Trophoblast cell (in vitro differentiated cells and primary cell): ENCODE measurements around the gene PTPN6.
A peak's percentile ranks its signal among the peaks of the same experiment; 100 is the strongest.

ENCODE experiments used
- DNase-seq, 2 donors: peaks; one replicate each; pipeline ENCODE4 v3.0.0-alpha.2; 2016
- H2AFZ ChIP-seq: 2 replicates; pipeline ENCODE4 v1.6.1; 2013; ENCODE audit warnings: low read length, moderate library complexity, mild to moderate bottlenecking; ENCODE audit not compliant: insufficient read depth, poor library complexity
- H2AK5ac ChIP-seq: 2 replicates; pipeline ENCODE4 v1.6.1; 2013; ENCODE audit warnings: mild to moderate bottlenecking, low read length
- H2BK120ac ChIP-seq: 2 replicates; pipeline ENCODE4 v1.6.1; 2013; ENCODE audit warnings: low read length, mild to moderate bottlenecking, moderate library complexity; ENCODE audit not compliant: insufficient read depth, poor library complexity
- H2BK12ac ChIP-seq: 2 replicates; pipeline ENCODE4 v1.6.1; 2013; ENCODE audit warnings: mild to moderate bottlenecking, low read length, moderate library complexity
- H2BK5ac ChIP-seq: 2 replicates; pipeline ENCODE4 v1.6.1; 2013; ENCODE audit warnings: low read length, low read depth, moderate library complexity, mild to moderate bottlenecking; ENCODE audit not compliant: poor library complexity
- H3K14ac ChIP-seq: 2 replicates; pipeline ENCODE4 v1.6.1; 2013; ENCODE audit warnings: mild to moderate bottlenecking, low read length
- H3K18ac ChIP-seq: 2 replicates; pipeline ENCODE4 v1.6.1; 2013; ENCODE audit warnings: mild to moderate bottlenecking, low read length
- H3K23ac ChIP-seq: 2 replicates; pipeline ENCODE4 v1.6.1; 2013; ENCODE audit warnings: low read length
- H3K27ac ChIP-seq: 2 replicates; pipeline ENCODE4 v1.5.1; 2013; ENCODE audit warnings: low read depth, mild to moderate bottlenecking, inconsistent platforms, low read length, moderate library complexity
- H3K27me3 ChIP-seq: 2 replicates; pipeline ENCODE4 v1.6.1; 2013; ENCODE audit warnings: inconsistent platforms, mild to moderate bottlenecking, low read length, moderate library complexity; ENCODE audit not compliant: insufficient read depth
- H3K36me3 ChIP-seq, 2 experiments: 1 replicate in 1 of 2; 2 replicates in 1 of 2; pipeline ENCODE4 v1.6.1; 2013; ENCODE audit warnings: low read length in 2 of 2, mild to moderate bottlenecking in 2 of 2, moderate library complexity in 1 of 2; ENCODE audit not compliant: insufficient read depth in 2 of 2, control insufficient read depth in 1 of 2
- H3K4ac ChIP-seq: 2 replicates; pipeline ENCODE4 v1.6.1; 2013; ENCODE audit warnings: low read depth, mild to moderate bottlenecking, low read length, moderate library complexity
- H3K4me1 ChIP-seq, 2 experiments: 1 replicate in 1 of 2; 2 replicates in 1 of 2; pipeline ENCODE4 v1.6.1; 2013; ENCODE audit warnings: low read length in 2 of 2, mild to moderate bottlenecking in 2 of 2, moderate library complexity in 1 of 2; ENCODE audit not compliant: insufficient read depth in 2 of 2, control insufficient read depth in 1 of 2
- H3K4me2 ChIP-seq: 2 replicates; pipeline ENCODE4 v1.6.1; 2013; ENCODE audit warnings: inconsistent platforms, mild to moderate bottlenecking, low read length, moderate library complexity
- H3K4me3 ChIP-seq: 2 replicates; pipeline ENCODE4 v1.5.1; 2013; ENCODE audit warnings: mild to moderate bottlenecking, low read depth, low read length, inconsistent platforms
- H3K79me1 ChIP-seq: one replicate; pipeline ENCODE4 v1.6.1; 2013; ENCODE audit warnings: low read length
- H3K79me2 ChIP-seq: 2 replicates; pipeline ENCODE4 v1.6.1; 2013; ENCODE audit warnings: low read length, mild to moderate bottlenecking; ENCODE audit not compliant: control insufficient read depth, insufficient read depth, poor library complexity
- H3K9ac ChIP-seq: 2 replicates; pipeline ENCODE4 v1.6.1; 2013; ENCODE audit warnings: mild to moderate bottlenecking, low read length
- H3K9me3 ChIP-seq: 2 replicates; pipeline ENCODE4 v1.6.1; 2013; ENCODE audit warnings: low read depth, mild to moderate bottlenecking, control low read depth, inconsistent platforms, low read length; ENCODE audit not compliant: insufficient read depth
- H4K12ac ChIP-seq: 2 replicates; pipeline ENCODE4 v1.6.1; 2013; ENCODE audit warnings: low read depth, mild to moderate bottlenecking, low read length, moderate library complexity
- H4K8ac ChIP-seq: 2 replicates; pipeline ENCODE4 v1.6.1; 2013; ENCODE audit warnings: low read depth, mild to moderate bottlenecking, low read length, moderate library complexity
- H4K91ac ChIP-seq: one replicate; pipeline ENCODE4 v1.6.1; 2013; ENCODE audit warnings: low read depth, mild to moderate bottlenecking, low read length, moderate library complexity
- WGBS: extraction: QIAGEN DNeasy Blood & Tissue Kit; methylation state at CpG from one replicate; pipeline ENCODE4 v1.1.7; 2013; ENCODE audit warnings: missing lambda C conversion rate; ENCODE audit not compliant: insufficient read length, insufficient coverage; ENCODE audit errors: extremely low coverage; 5-methylcytosine and 5-hydroxymethylcytosine counted together

PTPN6 gene

DNA sequence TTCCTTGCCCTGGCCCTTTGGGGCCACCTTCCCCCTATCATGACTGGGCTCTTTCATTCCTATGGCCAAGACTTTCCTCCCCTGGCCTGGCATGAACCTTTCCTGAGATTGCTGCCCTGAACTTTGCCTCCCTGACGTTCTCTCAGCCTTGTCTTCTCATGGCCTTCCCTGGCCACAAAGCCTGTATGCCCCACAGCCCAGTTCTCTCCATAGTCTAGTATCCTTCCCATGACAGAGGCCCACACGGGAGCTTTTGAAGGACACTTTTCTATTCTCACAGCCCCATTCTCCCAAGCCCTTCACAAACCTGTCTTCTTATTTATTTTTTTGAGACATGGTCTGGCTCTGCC lies 12.0 kb upstream of the PTPN6 start:
- H4K91ac ChIP-seq: no peak overlapping the region
- no peak overlapping the region for H3K14ac ChIP-seq
- peaks cover 5% of the 10 kb centered on the region for H3K79me2 ChIP-seq
- no peak overlapping the region for H3K4me2 ChIP-seq
- H4K8ac ChIP-seq: peak overlapping the region; percentile 18
- DNase-seq: no peak
- no peaks in the 10 kb centered on the region for H3K27me3 ChIP-seq
- no peak overlapping the region for H2BK120ac ChIP-seq
- H3K79me1 ChIP-seq: peaks cover 11% of the 10 kb centered on the region
- H2BK12ac ChIP-seq: no peak overlapping the region
- no peak overlapping the region for H3K23ac ChIP-seq
- no CpG with 5 or more reads among the region's 2 CpGs for WGBS
- H4K12ac ChIP-seq: peak overlapping the region; percentile 55
- H3K4ac ChIP-seq: no peak overlapping the region
- no peak overlapping the region for H2AK5ac ChIP-seq
- no peak overlapping the region for H3K27ac ChIP-seq
- H3K9me3 ChIP-seq: peaks cover 2% of the 10 kb centered on the region
- H2BK5ac ChIP-seq: no peak overlapping the region
- peak overlapping the region; percentile 40 for H3K18ac ChIP-seq
- peaks cover 7 to 9% of the 10 kb centered on the region in 2 experiments for H3K4me1 ChIP-seq
- H3K4me3 ChIP-seq: no peak overlapping the region
- H3K9ac ChIP-seq: no peak overlapping the region
- no peak overlapping the region for H2AFZ ChIP-seq
- H3K36me3 ChIP-seq: peaks cover 58 to 64% of the 10 kb centered on the region in 2 experiments

DNA sequence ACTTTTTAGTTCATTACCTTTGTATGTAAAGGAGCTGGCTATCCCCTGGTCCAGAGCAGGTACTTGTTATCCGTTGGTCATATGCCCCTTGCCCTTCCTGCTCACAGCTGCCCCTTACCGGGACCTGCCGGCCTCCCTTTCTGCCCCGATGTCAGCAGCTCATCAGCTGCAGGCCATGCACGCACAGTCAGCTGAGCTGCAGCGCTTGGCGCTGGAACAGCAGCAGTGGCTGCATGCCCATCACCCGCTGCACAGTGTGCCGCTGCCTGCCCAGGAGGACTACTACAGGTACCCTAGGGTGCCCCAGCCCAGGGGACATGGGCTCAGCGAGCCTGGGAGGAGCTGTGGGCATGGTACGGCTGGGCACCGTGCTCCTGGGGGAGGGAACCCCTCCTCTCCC lies 9.9 kb upstream of the PTPN6 start:
- H3K27me3 ChIP-seq: no peaks in the 10 kb centered on the region
- no peak overlapping the region for H3K23ac ChIP-seq
- no CpG with 5 or more reads among the region's 12 CpGs for WGBS

DNA sequence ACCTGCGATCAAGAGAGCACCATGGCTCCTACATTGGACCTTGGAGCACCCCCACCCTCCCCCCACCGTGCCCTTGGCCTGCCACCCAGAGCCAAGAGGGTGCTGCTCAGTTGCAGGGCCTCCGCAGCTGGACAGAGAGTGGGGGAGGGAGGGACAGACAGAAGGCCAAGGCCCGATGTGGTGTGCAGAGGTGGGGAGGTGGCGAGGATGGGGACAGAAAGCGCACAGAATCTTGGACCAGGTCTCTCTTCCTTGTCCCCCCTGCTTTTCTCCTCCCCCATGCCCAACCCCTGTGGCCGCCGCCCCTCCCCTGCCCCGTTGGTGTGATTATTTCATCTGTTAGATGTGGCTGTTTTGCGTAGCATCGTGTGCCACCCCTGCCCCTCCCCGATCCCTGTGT lies 9.4 kb upstream of the PTPN6 start:
- Histone ChIP-seq H4K8ac (no peak overlapping the region), H3K23ac (no peak overlapping the region), H2BK5ac (no peak overlapping the region), H3K27ac (no peak overlapping the region), H3K9ac (no peak overlapping the region), H3K4ac (no peak overlapping the region), H3K79me1 (peaks cover 22% of the 10 kb centered on the region), H3K36me3 (peaks cover 35 to 38% of the 10 kb centered on the region in 2 experiments), H3K4me3 (no peak overlapping the region), H2AK5ac (no peak overlapping the region), H3K27me3 (no peaks in the 10 kb centered on the region), H3K18ac (no peak overlapping the region), H4K91ac (no peak overlapping the region), H2BK120ac (no peak overlapping the region), H2AFZ (no peak overlapping the region), H3K4me1 (peaks cover 16% of the 10 kb centered on the region in 2 experiments), H4K12ac (no peak overlapping the region), H3K4me2 (no peak overlapping the region), H2BK12ac (no peak overlapping the region), H3K79me2 (peaks cover 7% of the 10 kb centered on the region), H3K14ac (no peak overlapping the region), H3K9me3 (peaks cover 2% of the 10 kb centered on the region)
- DNase-seq: no peak
- WGBS: no CpG with 5 or more reads among the region's 12 CpGs

More for the DNA sequence above, 9.9 kb upstream of the PTPN6 start:
- peaks cover 2% of the 10 kb centered on the region for H3K9me3 ChIP-seq
- H3K79me2 ChIP-seq: peaks cover 7% of the 10 kb centered on the region
- no peak overlapping the region for H3K4me2 ChIP-seq
- H3K4me3 ChIP-seq: no peak overlapping the region
- no peak overlapping the region for H4K12ac ChIP-seq
- no peak overlapping the region for H2AK5ac ChIP-seq
- no peak overlapping the region for H3K4ac ChIP-seq
- no peak overlapping the region for H3K27ac ChIP-seq
- H3K79me1 ChIP-seq: peaks cover 19% of the 10 kb centered on the region
- H2BK5ac ChIP-seq: no peak overlapping the region
- no peak overlapping the region for H4K8ac ChIP-seq
- no peak overlapping the region for H3K18ac ChIP-seq
- no peak for DNase-seq
- H2BK12ac ChIP-seq: no peak overlapping the region
- H2BK120ac ChIP-seq: no peak overlapping the region
- no peak overlapping the region for H4K91ac ChIP-seq
- H3K36me3 ChIP-seq: peaks cover 40 to 43% of the 10 kb centered on the region in 2 experiments
- no peak overlapping the region for H3K9ac ChIP-seq
- no peak overlapping the region for H2AFZ ChIP-seq
- H3K4me1 ChIP-seq: peaks cover 16 to 18% of the 10 kb centered on the region in 2 experiments
- no peak overlapping the region for H3K14ac ChIP-seq

- no peak overlapping the region for H4K12ac ChIP-seq
- no peak overlapping the region for H2AFZ ChIP-seq
- no peak overlapping the region for H2BK120ac ChIP-seq
- H4K8ac ChIP-seq: no peak overlapping the region
- peaks cover 13 to 17% of the 10 kb centered on the region in 2 experiments for H3K4me1 ChIP-seq
- H2AK5ac ChIP-seq: no peak overlapping the region
- no peak overlapping the region for H3K14ac ChIP-seq
- H3K4ac ChIP-seq: no peak overlapping the region
- no CpG with 5 or more reads among the region's 11 CpGs for WGBS
- peaks cover 7% of the 10 kb centered on the region for H3K79me2 ChIP-seq
- H2BK5ac ChIP-seq: no peak overlapping the region
- H3K79me1 ChIP-seq: peaks cover 23% of the 10 kb centered on the region
- H3K4me3 ChIP-seq: no peak overlapping the region
- DNase-seq: no peak
- H3K18ac ChIP-seq: no peak overlapping the region
- no peak overlapping the region for H3K4me2 ChIP-seq
- H3K36me3 ChIP-seq: peaks cover 30 to 34% of the 10 kb centered on the region in 2 experiments
- H4K91ac ChIP-seq: no peak overlapping the region
- H3K9ac ChIP-seq: no peak overlapping the region
- no peak overlapping the region for H3K23ac ChIP-seq
- H3K9me3 ChIP-seq: peaks cover 2% of the 10 kb centered on the region
- no peak overlapping the region for H2BK12ac ChIP-seq
- H3K27me3 ChIP-seq: no peaks in the 10 kb centered on the region
- H3K27ac ChIP-seq: no peak overlapping the region
These were observed 8.9 kb upstream of the PTPN6 start for GRCh38 chr12:6942331-6942665.
